ENCODE results near the gene CSNK1E.
"Not testable (repeated sequence)": the region's sequence is repeated elsewhere in the genome, so short reads cannot be mapped to it uniquely, and the experiment has no call there.

The CSNK1E gene

DNA sequence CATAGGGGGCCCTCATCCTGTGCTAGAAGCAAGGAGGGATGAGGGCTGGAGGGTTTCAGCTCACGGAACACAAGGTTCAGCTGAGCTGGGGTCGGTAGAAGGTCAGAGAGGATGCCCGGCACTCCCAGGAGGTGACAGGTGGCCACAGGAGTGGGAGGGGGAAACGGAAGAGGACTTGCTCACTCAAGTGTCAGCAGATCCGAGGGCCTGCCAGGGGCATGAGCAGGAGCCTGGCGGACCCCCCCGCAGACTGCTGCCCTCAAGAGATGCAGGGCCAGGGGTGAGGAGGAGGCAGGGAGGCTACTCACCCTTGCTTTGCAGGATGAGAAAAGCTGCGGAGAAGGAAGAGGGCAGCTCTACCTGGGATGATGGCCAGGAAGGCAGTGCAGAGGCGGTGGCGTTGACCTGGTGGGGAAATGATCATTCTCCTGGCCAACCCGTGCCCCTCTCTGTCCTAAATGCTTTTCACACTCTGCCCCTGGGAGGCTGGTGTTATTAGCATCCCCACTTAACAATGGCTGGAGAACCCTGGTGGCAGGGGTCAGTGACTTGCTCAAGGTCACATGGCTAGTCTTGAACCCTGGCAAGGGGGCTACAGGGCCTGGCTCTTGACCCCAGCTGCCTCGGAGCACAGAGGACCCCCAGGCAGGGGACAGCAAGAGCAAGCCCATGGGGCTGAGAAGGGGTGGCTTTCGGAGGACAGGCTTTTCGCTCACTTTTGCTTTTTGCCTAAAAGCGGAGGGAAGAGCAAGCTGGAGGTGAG, 30.1 kb upstream of the CSNK1E start:
- Mint-ChIP-seq H3K4me1 (no peaks in the 10 kb centered on the region), H3K4me3 (no peak overlapping the region), H3K9me3 (no peaks in the 10 kb centered on the region), H3K36me3 (ENCODE audit: low read depth) (no peaks in the 10 kb centered on the region), H3K27ac (no peak overlapping the region), H3K27me3 (peaks cover 3% of the 10 kb centered on the region)
- DNase-seq, result no peak
- no peak for ATAC-seq

DNA sequence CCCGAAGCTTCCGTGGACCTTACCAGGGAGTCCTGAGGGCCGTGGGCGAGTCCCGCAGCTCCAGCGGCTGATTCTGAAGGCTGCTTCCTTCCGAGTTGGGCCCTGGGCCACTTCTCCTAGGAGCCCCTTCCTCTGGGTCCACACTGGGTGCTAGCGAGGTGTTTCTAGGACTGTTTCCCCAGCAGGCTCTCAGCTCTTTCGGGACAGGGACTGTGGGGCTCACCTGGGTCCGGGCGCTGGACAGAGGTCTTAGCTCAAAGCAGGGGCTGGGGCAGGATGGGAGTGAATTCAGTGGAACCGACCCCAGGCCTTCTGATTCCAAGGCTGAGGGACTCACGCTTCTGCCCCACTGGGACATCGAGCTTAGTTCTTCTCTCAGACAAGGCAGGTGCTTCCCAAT, 29.3 kb upstream of the CSNK1E start:
- DNase-seq (no peak), ATAC-seq (no peak)
- no peaks in the 10 kb centered on the region for H3K4me1 Mint-ChIP-seq
- no peak overlapping the region for H3K4me3 Mint-ChIP-seq
- peaks cover 3% of the 10 kb centered on the region for H3K27me3 Mint-ChIP-seq
- no peak overlapping the region for H3K27ac Mint-ChIP-seq
- no peaks in the 10 kb centered on the region for H3K36me3 Mint-ChIP-seq (ENCODE audit: low read depth)
- no peaks in the 10 kb centered on the region for H3K9me3 Mint-ChIP-seq

DNA sequence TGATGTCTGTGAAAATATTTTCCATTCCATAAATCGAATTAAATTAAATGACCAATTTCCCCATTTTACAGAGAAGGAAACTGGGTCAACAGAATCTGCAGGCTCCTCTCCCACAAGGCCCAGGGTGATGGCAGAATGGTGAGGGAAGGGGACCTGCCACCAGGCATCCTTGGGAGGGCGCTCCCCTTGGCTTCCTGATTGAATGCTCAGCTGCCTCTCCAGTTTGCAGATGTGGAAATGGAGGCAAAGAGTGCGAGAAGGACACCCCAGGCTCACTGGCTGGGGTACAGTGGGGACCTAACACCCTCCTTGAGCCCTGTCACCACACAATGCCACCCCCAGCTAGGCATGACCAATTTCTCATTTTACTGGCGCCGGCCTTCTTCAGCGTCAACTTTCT, 28.5 kb upstream of the CSNK1E start:
- Mint-ChIP-seq H3K4me1 (no peaks in the 10 kb centered on the region), H3K36me3 (ENCODE audit: low read depth) (no peaks in the 10 kb centered on the region), H3K4me3 (no peak overlapping the region), H3K27ac (no peak overlapping the region), H3K27me3 (peaks cover 5% of the 10 kb centered on the region), H3K9me3 (no peaks in the 10 kb centered on the region)
- ATAC-seq (no peak), DNase-seq (no peak)

DNA sequence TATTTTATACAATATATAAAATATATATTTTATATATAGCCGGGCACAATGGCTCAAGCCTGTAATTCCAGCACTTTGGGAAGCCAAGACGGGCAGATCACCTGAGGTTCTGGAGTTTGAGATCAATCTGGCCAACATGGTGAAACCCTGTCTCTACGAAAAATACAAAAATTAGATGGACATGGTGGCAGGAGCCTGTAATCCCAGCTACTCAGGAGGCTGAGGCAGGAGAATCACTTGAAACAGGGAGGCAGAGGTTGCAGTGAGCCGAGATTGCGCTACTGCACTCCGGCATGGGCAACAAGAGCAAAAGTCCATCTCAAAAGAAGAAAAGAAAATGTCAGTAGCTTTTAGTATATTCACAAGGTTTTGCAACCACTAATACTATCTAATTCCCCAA, 22.7 kb upstream of the CSNK1E start:
- not testable (repeated sequence) for ATAC-seq; H3K4me1 Mint-ChIP-seq; H3K4me3 Mint-ChIP-seq; H3K9me3 Mint-ChIP-seq; H3K27ac Mint-ChIP-seq; H3K36me3 Mint-ChIP-seq (ENCODE audit: low read depth); DNase-seq
- H3K27me3 Mint-ChIP-seq, result peaks cover 11% of the 10 kb centered on the region

DNA sequence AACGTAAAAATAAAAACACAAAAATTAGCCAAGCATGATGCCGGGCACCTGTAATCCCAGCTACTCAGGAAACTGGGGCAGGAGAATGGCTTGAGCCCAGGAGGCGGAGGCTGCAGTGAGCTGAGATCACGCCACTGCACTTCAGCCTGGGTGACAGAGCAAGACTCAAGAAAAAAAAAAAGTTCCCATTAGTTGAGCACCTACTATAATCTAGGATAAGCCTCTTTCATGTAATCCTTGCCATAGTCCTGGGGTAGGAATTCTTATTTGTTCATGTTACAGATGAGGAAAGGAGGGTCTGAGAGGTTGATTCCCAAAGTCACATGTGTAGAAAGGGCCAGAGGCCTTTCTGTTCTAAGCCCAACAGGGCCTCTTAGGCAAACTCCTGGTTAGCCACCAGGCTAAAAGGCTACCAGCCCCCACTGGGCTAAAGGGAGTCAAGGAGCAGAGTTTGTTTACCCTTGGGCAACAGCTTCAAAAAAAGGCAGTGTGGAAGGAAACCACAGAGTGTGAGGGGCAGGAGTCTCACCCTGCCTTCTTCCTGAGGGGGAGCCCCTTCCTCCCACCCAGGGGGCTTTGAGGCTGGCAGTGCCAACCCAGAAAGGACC, 21.6 kb upstream of the CSNK1E start:
- H3K27ac Mint-ChIP-seq, result no peak overlapping the region
- no peaks in the 10 kb centered on the region for H3K36me3 Mint-ChIP-seq (ENCODE audit: low read depth)
- ATAC-seq (no peak), DNase-seq (no peak)
- H3K4me1 Mint-ChIP-seq, result peaks cover 6% of the 10 kb centered on the region
- no peak overlapping the region for H3K4me3 Mint-ChIP-seq
- H3K27me3 Mint-ChIP-seq, result peaks cover 14% of the 10 kb centered on the region
- no peaks in the 10 kb centered on the region for H3K9me3 Mint-ChIP-seq

DNA sequence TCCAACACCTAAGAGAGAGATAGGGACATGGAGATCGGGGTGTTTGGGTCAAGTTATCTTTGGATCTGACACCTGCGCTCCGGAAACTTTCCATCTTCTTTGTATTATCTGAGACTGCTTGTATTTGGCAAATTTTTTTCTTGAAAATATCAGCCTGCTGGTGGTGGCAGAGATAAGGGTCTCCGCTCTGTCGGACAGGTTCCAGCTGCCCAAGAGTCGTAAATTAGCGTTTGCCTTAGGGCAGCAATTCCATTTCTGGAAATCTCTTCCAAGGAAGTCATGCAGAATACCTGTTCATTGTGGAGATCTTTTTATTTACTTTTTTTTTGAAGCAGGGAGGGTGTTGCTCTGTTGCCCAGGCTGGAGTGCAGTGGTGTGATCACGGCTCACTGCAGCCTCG, 19.5 kb upstream of the CSNK1E start:
- Mint-ChIP-seq H3K27me3 (peaks cover 14% of the 10 kb centered on the region), H3K4me1 (peaks cover 6% of the 10 kb centered on the region), H3K4me3 (peak overlapping the region; percentile 54), H3K36me3 (ENCODE audit: low read depth) (no peaks in the 10 kb centered on the region), H3K27ac (no peak overlapping the region), H3K9me3 (no peaks in the 10 kb centered on the region)
- ATAC-seq (no peak), DNase-seq (no peak)

DNA sequence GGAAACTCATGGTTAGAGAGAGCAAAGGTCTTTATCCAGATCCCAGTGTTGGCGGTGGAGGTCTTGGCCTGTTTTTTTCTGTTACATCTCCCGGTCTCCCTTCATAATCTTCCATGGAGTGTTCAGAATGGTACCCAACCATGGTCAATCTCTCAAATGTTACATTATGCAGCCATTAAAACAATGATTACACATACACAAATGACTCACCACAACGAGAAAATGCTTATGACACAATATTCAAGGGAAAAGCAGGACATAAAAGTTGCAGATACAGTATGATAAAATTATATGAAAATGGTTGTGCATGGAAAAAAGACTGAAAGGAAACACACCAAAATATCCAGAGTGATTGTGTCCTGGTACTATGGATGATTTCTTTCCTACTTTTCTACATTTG, 17.8 kb upstream of the CSNK1E start:
- no peaks in the 10 kb centered on the region for H3K9me3 Mint-ChIP-seq
- no peak for DNase-seq
- H3K4me1 Mint-ChIP-seq, result peaks cover 6% of the 10 kb centered on the region
- H3K4me3 Mint-ChIP-seq, result no peak overlapping the region
- no peak overlapping the region for H3K27ac Mint-ChIP-seq
- ATAC-seq, result no peak
- H3K27me3 Mint-ChIP-seq, result peaks cover 11% of the 10 kb centered on the region
- H3K36me3 Mint-ChIP-seq (ENCODE audit: low read depth), result no peaks in the 10 kb centered on the region

DNA sequence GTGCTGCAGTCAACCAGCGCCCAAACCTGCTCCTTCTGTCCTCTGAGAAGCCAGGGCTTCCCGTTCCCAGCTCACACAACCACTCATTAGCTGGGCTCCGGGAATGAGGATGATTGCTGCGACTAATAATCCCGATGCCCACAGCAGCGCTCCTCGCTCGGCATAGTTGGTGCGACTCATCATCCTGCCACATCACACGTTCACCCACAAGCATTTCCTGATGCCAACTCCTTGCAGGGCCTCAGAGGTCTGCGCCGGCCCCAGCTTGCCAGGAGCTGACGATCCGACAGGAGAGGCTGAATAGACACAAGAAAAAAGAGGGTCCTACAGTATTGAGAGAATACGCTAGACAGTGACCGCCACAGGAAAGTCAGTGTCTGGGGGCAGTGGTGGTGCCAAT, 10.6 kb upstream of the CSNK1E start:
- peaks cover 3% of the 10 kb centered on the region for H3K27me3 Mint-ChIP-seq

DNA sequence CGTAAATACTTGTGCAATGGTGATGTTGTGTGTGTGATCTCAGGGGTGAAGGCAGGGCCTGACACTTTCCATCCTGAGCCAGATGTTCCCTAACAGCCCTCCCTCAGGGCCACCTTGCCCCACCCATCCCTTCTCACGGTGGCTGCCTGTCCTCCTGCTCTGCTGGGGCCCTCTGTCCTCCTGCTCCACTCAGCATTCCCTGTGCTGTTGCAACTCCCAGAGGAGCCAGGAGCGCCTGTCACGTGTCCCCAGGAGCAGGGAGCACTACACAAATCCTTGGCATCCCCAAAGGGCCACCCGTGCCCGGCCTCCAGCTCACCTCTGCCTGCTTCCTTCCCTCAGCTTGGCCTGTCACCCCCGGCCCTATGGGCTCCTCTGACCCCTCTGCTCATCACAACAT, 10.2 kb upstream of the CSNK1E start:
- no peak for ATAC-seq
- DNase-seq, result no peak
- H3K27me3 Mint-ChIP-seq, result peaks cover 3% of the 10 kb centered on the region
- peak overlapping the region; percentile 14 for H3K4me3 Mint-ChIP-seq
- H3K4me1 Mint-ChIP-seq, result peaks cover 4% of the 10 kb centered on the region
- H3K9me3 Mint-ChIP-seq, result no peaks in the 10 kb centered on the region
- H3K27ac Mint-ChIP-seq, result no peak overlapping the region
- H3K36me3 Mint-ChIP-seq (ENCODE audit: low read depth), result no peaks in the 10 kb centered on the region

More for the DNA sequence above, 10.6 kb upstream of the CSNK1E start:
- DNase-seq (no peak), ATAC-seq (no peak)
- H3K27ac Mint-ChIP-seq, result no peak overlapping the region
- H3K4me3 Mint-ChIP-seq, result peak overlapping the region; percentile 14
- no peaks in the 10 kb centered on the region for H3K36me3 Mint-ChIP-seq (ENCODE audit: low read depth)
- peaks cover 4% of the 10 kb centered on the region for H3K4me1 Mint-ChIP-seq
- no peaks in the 10 kb centered on the region for H3K9me3 Mint-ChIP-seq

DNA sequence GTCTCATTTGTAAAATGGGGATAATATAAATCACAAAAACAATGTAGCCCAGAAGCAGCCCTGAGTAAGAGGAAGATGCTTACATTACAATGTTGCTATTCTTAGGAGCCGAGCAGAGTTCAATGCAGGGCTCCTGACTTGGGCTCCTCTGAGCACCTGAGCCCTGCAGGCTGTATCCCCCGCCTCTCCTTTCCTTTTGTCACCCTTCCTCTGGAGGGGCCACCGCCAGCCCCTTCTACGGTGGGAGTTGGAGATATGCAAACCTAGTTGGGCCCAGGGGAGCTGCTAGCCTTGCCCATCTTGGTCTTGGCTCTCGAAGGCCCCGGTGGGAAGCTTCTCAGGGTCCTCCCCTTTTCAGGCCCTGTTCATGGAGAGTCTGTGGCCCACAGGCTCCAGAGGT, 8.4 kb upstream of the CSNK1E start:
- H3K27me3 Mint-ChIP-seq, result peaks cover 3% of the 10 kb centered on the region
- H3K36me3 Mint-ChIP-seq (ENCODE audit: low read depth), result no peaks in the 10 kb centered on the region
- no peak overlapping the region for H3K27ac Mint-ChIP-seq
- ATAC-seq, result no peak
- peaks cover 4% of the 10 kb centered on the region for H3K4me1 Mint-ChIP-seq
- H3K4me3 Mint-ChIP-seq, result no peak overlapping the region
- no peak for DNase-seq
- H3K9me3 Mint-ChIP-seq, result no peaks in the 10 kb centered on the region

DNA sequence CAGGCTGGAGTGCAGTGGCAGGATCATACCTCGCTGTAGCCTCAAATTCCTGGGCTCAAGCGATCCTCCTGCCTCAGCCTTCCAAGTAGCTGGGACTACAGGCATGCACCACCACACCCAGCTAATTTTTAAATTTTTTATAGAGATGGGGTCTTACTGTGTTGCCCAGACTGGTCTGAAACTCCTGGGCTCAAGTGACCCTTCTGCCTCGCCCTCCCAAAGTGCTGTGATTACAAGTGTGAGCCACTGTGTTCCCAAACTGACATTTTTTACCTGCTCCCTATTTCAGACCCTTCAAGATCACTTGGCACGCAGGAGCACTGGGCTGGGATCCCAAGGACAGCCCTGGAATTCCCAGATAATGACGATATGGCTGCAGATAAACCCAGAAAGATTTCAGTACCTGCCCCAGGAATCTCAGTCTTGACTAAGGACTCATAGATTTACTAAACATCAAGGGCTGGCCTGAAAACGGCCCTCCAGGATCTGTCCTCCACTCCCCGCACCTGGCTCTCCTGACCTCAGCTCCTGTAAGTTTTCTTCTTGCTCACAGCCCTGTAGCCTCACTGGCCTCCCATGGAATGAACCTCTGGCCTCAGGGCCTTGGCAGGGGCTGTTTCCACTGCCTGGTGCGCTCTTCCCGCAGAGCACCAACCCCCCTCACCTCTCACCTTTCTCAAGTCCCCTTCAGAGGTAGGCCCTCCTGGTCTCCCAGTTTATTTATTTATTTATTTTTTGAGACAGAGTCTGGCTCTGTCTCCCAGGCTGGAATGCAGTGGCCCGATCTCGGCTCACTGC, 3.6 kb upstream of the CSNK1E start:
- H3K4me3 Mint-ChIP-seq, result no peak overlapping the region
- H3K27ac Mint-ChIP-seq, result no peak overlapping the region

DNA sequence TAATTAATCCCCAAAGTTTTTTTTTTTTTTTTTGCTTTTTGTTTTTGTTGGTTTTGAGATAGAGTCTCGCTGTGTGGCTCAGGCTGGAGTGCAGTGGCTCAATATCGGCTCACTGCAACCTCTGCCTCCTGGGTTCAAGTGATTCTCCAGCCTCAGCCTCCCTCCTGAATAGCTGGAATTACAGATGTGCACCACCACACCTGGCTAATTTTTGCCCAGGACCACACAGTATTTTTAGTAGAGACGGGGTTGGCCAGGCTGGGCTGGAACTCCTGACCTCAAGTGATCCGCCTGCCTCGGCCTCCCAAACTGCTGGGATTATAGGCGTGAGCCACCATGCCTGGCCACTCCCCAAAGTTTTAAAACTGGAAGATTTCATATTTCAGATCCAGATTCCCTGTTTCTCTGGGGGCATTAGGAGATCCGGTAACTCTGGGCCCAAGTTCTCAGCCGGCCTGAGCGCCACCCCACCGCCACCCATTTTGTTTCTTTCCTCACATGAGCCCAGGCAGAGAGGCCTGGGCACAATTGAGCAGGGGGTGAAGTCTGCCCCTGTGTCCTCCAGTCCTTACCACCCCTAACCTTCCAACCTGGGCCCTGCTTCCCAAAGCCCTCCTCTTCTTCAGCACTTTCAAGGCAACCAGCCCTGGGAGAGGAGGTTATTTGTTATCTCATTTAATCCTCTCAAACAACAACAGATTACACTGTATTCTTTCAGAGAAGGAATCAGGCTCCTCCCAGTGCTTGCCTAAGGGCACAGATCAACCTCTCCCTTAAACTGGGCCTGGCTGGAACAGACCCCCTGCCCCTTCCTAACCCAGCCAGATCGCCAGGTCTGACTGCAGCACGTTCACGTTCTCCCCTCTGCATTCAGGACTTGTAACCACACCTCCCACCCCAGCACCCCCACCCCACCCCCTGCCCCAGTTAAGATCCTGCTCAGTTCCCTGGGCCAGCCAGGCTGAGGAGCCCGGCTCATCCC, 1.9 kb upstream of the CSNK1E start:
- no peak overlapping the region for H3K4me3 Mint-ChIP-seq
- no peak overlapping the region for H3K27ac Mint-ChIP-seq
- H3K36me3 Mint-ChIP-seq (ENCODE audit: low read depth), result no peaks in the 10 kb centered on the region
- DNase-seq (no peak), ATAC-seq (no peak)
- peaks cover 25% of the 10 kb centered on the region for H3K4me1 Mint-ChIP-seq
- no peaks in the 10 kb centered on the region for H3K9me3 Mint-ChIP-seq
- H3K27me3 Mint-ChIP-seq, result no peaks in the 10 kb centered on the region

More for the DNA sequence above, 3.6 kb upstream of the CSNK1E start:
- Mint-ChIP-seq H3K36me3 (ENCODE audit: low read depth) (no peaks in the 10 kb centered on the region), H3K27me3 (no peaks in the 10 kb centered on the region), H3K9me3 (no peaks in the 10 kb centered on the region), H3K4me1 (peaks cover 10% of the 10 kb centered on the region)
- no peak for ATAC-seq
- DNase-seq, result no peak

DNA sequence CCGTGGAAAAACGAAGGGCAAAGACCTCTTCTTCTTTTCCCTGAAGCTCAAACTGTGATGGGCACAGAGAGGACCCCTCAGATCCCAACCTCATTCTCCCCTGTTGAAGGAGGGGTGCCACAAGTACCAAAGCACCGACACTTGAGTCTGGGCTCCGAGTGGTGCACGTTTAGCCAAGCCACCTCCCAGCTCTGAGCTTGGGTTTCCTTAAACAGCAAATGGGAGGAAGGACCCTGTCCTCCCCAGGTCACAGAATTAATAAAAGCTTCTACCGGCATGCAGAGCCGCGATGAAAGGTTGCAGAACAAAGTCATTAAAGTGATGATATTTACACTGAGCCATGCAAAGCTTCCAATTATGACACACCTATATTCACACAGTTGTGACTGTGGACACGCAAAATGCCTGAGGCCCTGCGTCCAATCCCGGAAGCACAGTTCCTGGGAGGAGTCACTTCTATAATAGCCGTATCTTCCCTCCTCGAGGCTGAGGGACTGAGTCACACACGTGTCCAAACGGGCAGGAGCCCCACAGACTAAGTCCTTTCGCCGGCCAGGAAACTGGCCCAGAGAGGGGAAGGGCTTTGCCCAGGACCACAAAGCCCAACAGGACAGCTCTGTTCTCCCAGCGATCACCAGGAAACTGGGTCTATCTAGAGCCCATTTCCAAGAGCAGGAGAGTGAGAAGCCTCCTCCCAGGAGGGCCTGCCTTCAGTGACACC, 922 bp upstream of the CSNK1E start:
- H3K9me3 Mint-ChIP-seq, result no peaks in the 10 kb centered on the region
- no peak for ATAC-seq
- peaks cover 2% of the 10 kb centered on the region for H3K36me3 Mint-ChIP-seq (ENCODE audit: low read depth)
- peaks cover 33% of the 10 kb centered on the region for H3K4me1 Mint-ChIP-seq
- no peak for DNase-seq
- no peaks in the 10 kb centered on the region for H3K27me3 Mint-ChIP-seq
- H3K4me3 Mint-ChIP-seq, result peak overlapping the region; percentile 78
- H3K27ac Mint-ChIP-seq, result peak overlapping the region; percentile 73

Measured in activated naive CD8-positive, alpha-beta T cell treated with anti-CD3 and anti-CD28 coated beads, Interleukin-2, amount 50 U/mL, for 24 hours (primary cell).